Measurements from ENCODE around the gene BRAF.
"Not testable (repeated sequence)": the region's sequence is repeated elsewhere in the genome, so short reads cannot be mapped to it uniquely, and the experiment has no call there.

The BRAF gene

GRCh38 chr7:140924821-140925421 lies at the start of gene BRAF:
Gene BRAF, minus strand, starts transcription at chr7:140924929. Its CDS starts 226 bp downstream, at chr7:140924703.
- peak; percentile 62 to 92 for DNase-seq

- no peak for DNase-seq
Observed at GRCh38 chr7:140972876-140973829, 48.4 kb upstream of the BRAF start.

- no peak for DNase-seq
Observed at GRCh38 chr7:140972344-140972743, 47.6 kb upstream of the BRAF start.

- DNase-seq, result no peak
Observed at GRCh38 chr7:140967438-140967837, 42.7 kb upstream of the BRAF start.

GRCh38 chr7:140966561-140967233 lies 42.0 kb upstream of the BRAF start:
- no peak for DNase-seq

- no peak for DNase-seq
Observed at GRCh38 chr7:140961117-140961516, 36.4 kb upstream of the BRAF start.

GRCh38 chr7:140956997-140957396 lies 32.3 kb upstream of the BRAF start:
- DNase-seq, result not testable (repeated sequence)

- DNase-seq, result no peak
Observed at GRCh38 chr7:140945940-140946339, 21.2 kb upstream of the BRAF start.

- DNase-seq, result not testable (repeated sequence)
Observed at GRCh38 chr7:140942242-140942641, 17.5 kb upstream of the BRAF start.

GRCh38 chr7:140940898-140941297 lies 16.2 kb upstream of the BRAF start:
- no peak for DNase-seq

GRCh38 chr7:140937702-140938264 lies 13.1 kb upstream of the BRAF start:
- DNase-seq, result no peak

- no peak for DNase-seq
Observed at GRCh38 chr7:140928491-140929309, 4.0 kb upstream of the BRAF start.

GRCh38 chr7:140927945-140928344 lies 3.2 kb upstream of the BRAF start:
- DNase-seq, result not testable (repeated sequence)

GRCh38 chr7:140927351-140927750 lies 2.6 kb upstream of the BRAF start:
- DNase-seq, result no peak

GRCh38 chr7:140926021-140926817 lies 1.5 kb upstream of the BRAF start:
- no peak for DNase-seq

GRCh38 chr7:140924019-140924820 lies 509 bp downstream of the BRAF start:
- DNase-seq, result peak; percentile 25 to 76

- DNase-seq, result peak in 1 of 2 experiments; percentile 20
Observed at GRCh38 chr7:140923358-140924006, 1.2 kb downstream of the BRAF start.

- no peak for DNase-seq
Observed at GRCh38 chr7:140922741-140923345, 1.9 kb downstream of the BRAF start.

GRCh38 chr7:140920745-140921144 lies 4.0 kb downstream of the BRAF start:
- no peak for DNase-seq

GRCh38 chr7:140918236-140918635 lies 6.5 kb downstream of the BRAF start:
- DNase-seq, result no peak

Data from NCI-H446 (cell line).